Esophagus muscularis mucosa (tissue), 4 donors: Measurements from ENCODE around the gene ATP1B4. TPM values are rescaled to one million over a fixed set of nuclear protein-coding genes. Genes with fewer than 3 reads are reported as not detected.

Experiments used
- DNase-seq: peaks from one replicate; pipeline ENCODE4 v3.0.0-alpha.2; 2017; ENCODE audit errors: extremely low spot score
- H3K27ac ChIP-seq, 4 donors: fragments of 200-600 bp; sonication (generic); replicated peaks in 1 of 4; 1 replicate in 3 of 4; 2 replicates in 1 of 4; pipeline ENCODE4 v1.5.1; 2016 to 2019; ENCODE audit warnings: mild to moderate bottlenecking in 1 of 4
- H3K27me3 ChIP-seq, 4 donors: fragments of 200-600 bp; sonication (generic); one replicate each; pipeline versions ENCODE4 v1.5.1 to v1.6.0; 2016 to 2019
- H3K36me3 ChIP-seq, 4 donors: fragments of 200-600 bp; sonication (generic); one replicate each; pipeline ENCODE4 v1.5.1; 2016 to 2019
- H3K4me1 ChIP-seq, 4 donors: fragments of 200-600 bp; sonication (generic); one replicate each; pipeline ENCODE4 v1.5.1; 2016 to 2019
- H3K4me3 ChIP-seq, 4 donors: fragments of 200-600 bp; sonication (generic); 1 replicate in 2 of 4; 2 replicates in 2 of 4; pipeline ENCODE4 v1.5.1; 2016 to 2019; ENCODE audit warnings: mild to moderate bottlenecking in 4 of 4, moderate library complexity in 1 of 4
- H3K9me3 ChIP-seq, 4 donors: fragments of 200-600 bp; sonication (generic); 1 replicate in 3 of 4; 2 replicates in 1 of 4; pipeline ENCODE4 v1.5.1; 2016 to 2019
- EP300 ChIP-seq: sonication (generic); formaldehyde crosslinking; IDR thresholded peaks from one replicate; pipeline ENCODE4 v1.6.1; 2017; ENCODE audit warnings: antibody characterized with exemption
- POLR2A ChIP-seq: fragments of 450-650 bp; IDR thresholded peaks from one replicate; pipeline ENCODE4 v1.6.1; 2017; ENCODE audit warnings: antibody characterized with exemption, moderate library complexity, mild to moderate bottlenecking, low read depth
- POLR2AphosphoS5 ChIP-seq, 2 donors: sonication (generic); formaldehyde crosslinking; IDR thresholded peaks; one replicate each; pipeline ENCODE4 v1.6.1; 2017; ENCODE audit warnings: antibody characterized with exemption in 2 of 2
- WGBS: methylation state at CpG from one replicate; pipeline ENCODE4 v1.1.5; 2018; 5-methylcytosine and 5-hydroxymethylcytosine counted together
- intact Hi-C: fragments of 100-400 bp; cut with DNase I; formaldehyde crosslinking; loops from one replicate; pipeline ENCODE4 v1.15.1; 2023
- total RNA-seq, 4 donors: library from RNA; depleted of rRNA; stranded (reverse); fragments of >200 nt; gene quantifications; one replicate each; pipeline versions ENCODE4 v1.1.0 to v1.2.1, GENCODE V29; 2016
- TF ChIP-seq, protein P1 (sequence below), 3 experiments: fragments of 200-600 bp in 2 of 3; fragments of 450-650 bp in 1 of 3; sonication (generic) in 2 of 3; IDR thresholded peaks; one replicate each; pipeline ENCODE4 v1.5.1; 2017 to 2019; ENCODE audit warnings: antibody characterized with exemption in 3 of 3, mild to moderate bottlenecking in 2 of 3, moderate library complexity in 1 of 3

The ATP1B4 gene
- total RNA-seq, 4 donors from 2014 or later, result not detected

- H3K4me1 ChIP-seq, result no peaks in the 10 kb centered on the region
- TF ChIP-seq EP300, result no peak
- TF ChIP-seq, protein P1, sequence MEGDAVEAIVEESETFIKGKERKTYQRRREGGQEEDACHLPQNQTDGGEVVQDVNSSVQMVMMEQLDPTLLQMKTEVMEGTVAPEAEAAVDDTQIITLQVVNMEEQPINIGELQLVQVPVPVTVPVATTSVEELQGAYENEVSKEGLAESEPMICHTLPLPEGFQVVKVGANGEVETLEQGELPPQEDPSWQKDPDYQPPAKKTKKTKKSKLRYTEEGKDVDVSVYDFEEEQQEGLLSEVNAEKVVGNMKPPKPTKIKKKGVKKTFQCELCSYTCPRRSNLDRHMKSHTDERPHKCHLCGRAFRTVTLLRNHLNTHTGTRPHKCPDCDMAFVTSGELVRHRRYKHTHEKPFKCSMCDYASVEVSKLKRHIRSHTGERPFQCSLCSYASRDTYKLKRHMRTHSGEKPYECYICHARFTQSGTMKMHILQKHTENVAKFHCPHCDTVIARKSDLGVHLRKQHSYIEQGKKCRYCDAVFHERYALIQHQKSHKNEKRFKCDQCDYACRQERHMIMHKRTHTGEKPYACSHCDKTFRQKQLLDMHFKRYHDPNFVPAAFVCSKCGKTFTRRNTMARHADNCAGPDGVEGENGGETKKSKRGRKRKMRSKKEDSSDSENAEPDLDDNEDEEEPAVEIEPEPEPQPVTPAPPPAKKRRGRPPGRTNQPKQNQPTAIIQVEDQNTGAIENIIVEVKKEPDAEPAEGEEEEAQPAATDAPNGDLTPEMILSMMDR (IDR thresholded peaks at IDR 0.05), result no peak
- no peak for TF ChIP-seq POLR2A
- no peak for TF ChIP-seq POLR2AphosphoS5 (IDR thresholded peaks at IDR 0.05)
- H3K4me3 ChIP-seq, result no peak overlapping the region
- no peaks in the 10 kb centered on the region for H3K27me3 ChIP-seq
- no peak overlapping the region for H3K27ac ChIP-seq
- 81% methylated on average over 2 of the region's 2 CpGs for WGBS
- no peak for DNase-seq
- H3K9me3 ChIP-seq, result no peaks in the 10 kb centered on the region
- no peaks in the 10 kb centered on the region for H3K36me3 ChIP-seq
- intact Hi-C loops, result no loop called here
Measured at GRCh38 chrX:120429776-120430540, 68.1 kb downstream of the ATP1B4 start.

Other genes starting within 250 kb of the ATP1B4 start
- not detected for gene RHOXF1, start 246.2 kb upstream of the ATP1B4 start, total RNA-seq
- not detected for gene RHOXF2, start 203.5 kb upstream of the ATP1B4 start, total RNA-seq
- 1 to 10 TPM; 7.9 to 9.1 (median 8.1) TPM for gene ZBTB33, start 111.3 kb upstream of the ATP1B4 start, total RNA-seq
- gene TMEM255A, start 50.6 kb upstream of the ATP1B4 start, total RNA-seq, result 1 to 10 TPM; 1.2 to 4.7 (median 4.2) TPM
- gene LAMP2, start 107.2 kb downstream of the ATP1B4 start, total RNA-seq, result 10 to 100 TPM; 57.3 to 81.2 (median 67.5) TPM
- 10 to 100 TPM; 31.5 to 45.7 (median 39.6) TPM for gene CUL4B, start 198.9 kb downstream of the ATP1B4 start, total RNA-seq
- gene MCTS1, start 242.0 kb downstream of the ATP1B4 start, total RNA-seq, result 10 to 100 TPM; 11.6 to 17.5 (median 15.0) TPM